DND-41 (cell line): ENCODE results near the gene PMEL.
"Not testable (repeated sequence)": the region's sequence is repeated elsewhere in the genome, so short reads cannot be mapped to it uniquely, and the experiment has no call there.

ENCODE experiments used
- EZH2 ChIP-seq: IDR thresholded peaks from 3 replicates; pipeline ENCODE4 v1.6.1; 2012; ENCODE audit warnings: borderline replicate concordance, low read depth, mild to moderate bottlenecking, moderate library complexity, low read length, inconsistent platforms; ENCODE audit not compliant: severe bottlenecking
- TF ChIP-seq, protein P1 (sequence below): IDR thresholded peaks from 2 replicates; pipeline ENCODE4 v1.5.1; 2012; ENCODE audit warnings: borderline replicate concordance, low read length, moderate library complexity, mild to moderate bottlenecking; ENCODE audit not compliant: poor library complexity, severe bottlenecking; ENCODE audit errors: extremely low read depth

DNA sequence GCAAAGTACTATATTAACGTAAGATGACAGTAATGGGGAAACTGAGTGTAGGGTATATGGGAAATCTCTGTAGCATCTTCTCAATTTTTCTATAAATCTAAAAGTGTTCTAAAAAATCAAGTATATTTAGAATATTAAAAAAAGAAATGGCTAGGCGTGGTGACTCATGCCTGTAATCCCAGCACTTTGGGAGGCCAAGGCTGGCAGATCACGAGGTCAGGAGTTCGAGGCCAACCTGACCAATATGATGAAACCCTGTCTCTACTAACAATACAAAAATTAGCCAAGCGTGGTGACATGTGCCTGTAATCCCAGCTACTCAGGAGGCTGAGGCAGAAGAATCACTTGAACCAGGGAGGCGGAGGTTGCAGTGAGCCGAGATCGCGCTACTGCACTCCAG lies 42.2 kb downstream of the PMEL start:
- TF ChIP-seq, protein P1, sequence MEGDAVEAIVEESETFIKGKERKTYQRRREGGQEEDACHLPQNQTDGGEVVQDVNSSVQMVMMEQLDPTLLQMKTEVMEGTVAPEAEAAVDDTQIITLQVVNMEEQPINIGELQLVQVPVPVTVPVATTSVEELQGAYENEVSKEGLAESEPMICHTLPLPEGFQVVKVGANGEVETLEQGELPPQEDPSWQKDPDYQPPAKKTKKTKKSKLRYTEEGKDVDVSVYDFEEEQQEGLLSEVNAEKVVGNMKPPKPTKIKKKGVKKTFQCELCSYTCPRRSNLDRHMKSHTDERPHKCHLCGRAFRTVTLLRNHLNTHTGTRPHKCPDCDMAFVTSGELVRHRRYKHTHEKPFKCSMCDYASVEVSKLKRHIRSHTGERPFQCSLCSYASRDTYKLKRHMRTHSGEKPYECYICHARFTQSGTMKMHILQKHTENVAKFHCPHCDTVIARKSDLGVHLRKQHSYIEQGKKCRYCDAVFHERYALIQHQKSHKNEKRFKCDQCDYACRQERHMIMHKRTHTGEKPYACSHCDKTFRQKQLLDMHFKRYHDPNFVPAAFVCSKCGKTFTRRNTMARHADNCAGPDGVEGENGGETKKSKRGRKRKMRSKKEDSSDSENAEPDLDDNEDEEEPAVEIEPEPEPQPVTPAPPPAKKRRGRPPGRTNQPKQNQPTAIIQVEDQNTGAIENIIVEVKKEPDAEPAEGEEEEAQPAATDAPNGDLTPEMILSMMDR = not testable (repeated sequence)
- TF ChIP-seq EZH2 = not testable (repeated sequence)
